PC-9 (cell line): ENCODE measurements around the gene SIRPA. TPM values are rescaled to one million over a fixed set of nuclear protein-coding genes. Genes with fewer than 3 reads are reported as not detected.

ENCODE experiments used
- BruUV-seq: library from RNA; stranded (reverse); fragments of 400-500 nt; replicated peaks from 2 replicates; lab custom pipeline; 2021; lab: Mats Ljungman, UMichigan
- CTCF ChIA-PET: fragments of 300-600 bp; sonication (Branson Sonifier 250); formaldehyde crosslinking; loops from one replicate; lab custom pipeline; 2022; ENCODE audit warnings: antibody characterized with exemption; lab: Charles Lee
- POLR2A ChIA-PET: fragments of 300-600 bp; sonication (Branson Sonifier 250); formaldehyde crosslinking; loops from one replicate; lab custom pipeline; 2022; ENCODE audit warnings: antibody characterized with exemption; ENCODE audit not compliant: unreplicated experiment; lab: Charles Lee
- DNase-seq, 2 experiments: peaks; one replicate each; pipeline versions ENCODE4 v3.0.0 to v3.0.0-alpha.2; 2015 to 2022; ENCODE audit warnings: mixed read lengths in 1 of 2
- H2AFZ ChIP-seq: fragments of 200-600 bp; sonication (generic); 2 replicates; pipeline ENCODE4 v1.8.1; 2017; ENCODE audit warnings: antibody characterized with exemption
- H3F3A ChIP-seq: fragments of 200-600 bp; sonication (generic); 2 replicates; pipeline ENCODE4 v1.8.1; 2017; ENCODE audit warnings: antibody characterized with exemption, mild to moderate bottlenecking, low read depth; ENCODE audit not compliant: insufficient read depth
- H3K27ac ChIP-seq: fragments of 200-600 bp; sonication (generic); 2 replicates; pipeline ENCODE4 v1.6.1; 2016; ENCODE audit warnings: mixed run types
- H3K27me3 ChIP-seq: fragments of 200-600 bp; sonication (generic); 2 replicates; pipeline ENCODE4 v1.6.1; 2016; ENCODE audit warnings: low read depth, mixed run types; ENCODE audit not compliant: insufficient read depth
- H3K36me3 ChIP-seq: fragments of 200-600 bp; sonication (generic); 2 replicates; pipeline ENCODE4 v1.6.1; 2016; ENCODE audit warnings: low read depth, mixed run types
- H3K4me1 ChIP-seq: fragments of 200-600 bp; sonication (generic); replicated peaks from 2 replicates; pipeline ENCODE4 v1.6.1; 2016; ENCODE audit warnings: mixed run types; ENCODE audit not compliant: insufficient read depth
- H3K4me2 ChIP-seq: fragments of 200-600 bp; sonication (generic); 2 replicates; pipeline ENCODE4 v1.6.1; 2017; ENCODE audit warnings: mixed run types
- H3K4me3 ChIP-seq: fragments of 200-600 bp; sonication (generic); 2 replicates; pipeline ENCODE4 v1.6.1; 2016; ENCODE audit warnings: mixed run types
- H3K79me2 ChIP-seq: fragments of 200-600 bp; sonication (generic); 2 replicates; pipeline ENCODE4 v1.6.1; 2017; ENCODE audit warnings: low read depth, mixed run types
- H3K9me2 ChIP-seq: fragments of 200-600 bp; sonication (generic); 2 replicates; pipeline ENCODE4 v1.8.1; 2017; ENCODE audit warnings: mild to moderate bottlenecking; ENCODE audit not compliant: insufficient read depth
- H3K9me3 ChIP-seq: fragments of 200-600 bp; sonication (generic); 2 replicates; pipeline ENCODE4 v1.8.1; 2016; ENCODE audit warnings: low read depth; ENCODE audit not compliant: insufficient read depth
- H4K20me1 ChIP-seq: fragments of 200-600 bp; sonication (generic); 2 replicates; pipeline ENCODE4 v1.8.1; 2017; ENCODE audit not compliant: insufficient read depth
- CTCF ChIP-seq: fragments of 200-600 bp; sonication (generic); conservative IDR thresholded peaks from 2 replicates; pipeline ENCODE4 v1.6.1; 2017; ENCODE audit warnings: mixed run types, antibody characterized with exemption, mild to moderate bottlenecking, moderate library complexity
- EZH2 ChIP-seq: fragments of 200-600 bp; sonication (generic); IDR thresholded peaks from 2 replicates; pipeline ENCODE4 v1.8.0; 2017; ENCODE audit warnings: antibody characterized with exemption, low read depth
- intact Hi-C: fragments of 100-400 bp; cut with micrococcal nuclease; formaldehyde crosslinking; loops from one replicate; pipeline ENCODE4 v1.10.0; 2022; ENCODE audit not compliant: unreplicated experiment
- total RNA-seq: library from RNA; stranded (reverse); gene quantifications from 2 replicates; pipeline ENCODE4 v1.2.3, GENCODE V29; 2021

The SIRPA gene
- total RNA-seq, 1 experiment from 2014 or later, result 18.4 TPM

- no peak for TF ChIP-seq CTCF
- TF ChIP-seq EZH2, result no peak
- Histone ChIP-seq H3K9me3 (no peaks in the 10 kb centered on the region), H3K27me3 (no peaks in the 10 kb centered on the region), H3K79me2 (no peaks in the 10 kb centered on the region), H3K4me3 (no peak overlapping the region), H3K9me2 (no peaks in the 10 kb centered on the region), H3K27ac (no peak overlapping the region), H2AFZ (no peak overlapping the region), H3K36me3 (no peaks in the 10 kb centered on the region), H4K20me1 (no peaks in the 10 kb centered on the region), H3K4me1 (no peaks in the 10 kb centered on the region), H3F3A (no peaks in the 10 kb centered on the region), H3K4me2 (no peak overlapping the region)
- DNase-seq, result no peak
- no TSS peak for BruUV-seq
- intact Hi-C loops, result no loop called here
- CTCF ChIA-PET, result no interaction called here
- POLR2A ChIA-PET, result no interaction called here
Measured at GRCh38 chr20:1932971-1933370, 37.8 kb downstream of the SIRPA start.

GRCh38 chr20:1933465-1933870, 38.3 kb downstream of the SIRPA start:
- TF ChIP-seq EZH2 (no peak), CTCF (no peak)
- Histone ChIP-seq H3F3A (no peaks in the 10 kb centered on the region), H3K4me3 (no peak overlapping the region), H3K4me2 (no peak overlapping the region), H3K9me2 (no peaks in the 10 kb centered on the region), H3K27ac (no peak overlapping the region), H3K36me3 (no peaks in the 10 kb centered on the region), H2AFZ (no peak overlapping the region), H3K9me3 (no peaks in the 10 kb centered on the region), H4K20me1 (no peaks in the 10 kb centered on the region), H3K79me2 (no peaks in the 10 kb centered on the region), H3K4me1 (no peaks in the 10 kb centered on the region), H3K27me3 (no peaks in the 10 kb centered on the region)
- intact Hi-C loops, result no loop called here
- ChIA-PET POLR2A (no interaction called here), CTCF (no interaction called here)
- no TSS peak for BruUV-seq
- no peak for DNase-seq

- Histone ChIP-seq H3K27ac (no peak overlapping the region), H3K4me1 (no peaks in the 10 kb centered on the region), H3K9me2 (no peaks in the 10 kb centered on the region), H3K27me3 (no peaks in the 10 kb centered on the region), H3F3A (no peaks in the 10 kb centered on the region), H4K20me1 (no peaks in the 10 kb centered on the region), H3K36me3 (no peaks in the 10 kb centered on the region), H3K4me2 (no peak overlapping the region), H3K4me3 (no peak overlapping the region), H2AFZ (no peak overlapping the region), H3K79me2 (no peaks in the 10 kb centered on the region), H3K9me3 (no peaks in the 10 kb centered on the region)
- POLR2A ChIA-PET, result no interaction called here
- no peak for DNase-seq
- CTCF ChIA-PET, result interaction anchor here (0.6 kb wide), 1 partner anchor 177 kb away, joined by 3 read pairs; no protein-coding TSS in a partner anchor
- intact Hi-C loops, result no loop called here
- BruUV-seq, result no TSS peak
- no peak for TF ChIP-seq CTCF
- no peak for TF ChIP-seq EZH2
Measured at GRCh38 chr20:1934156-1934555, 38.9 kb downstream of the SIRPA start.
